Measurements from ENCODE around the gene RPL29.

RPL29 gene

DNA sequence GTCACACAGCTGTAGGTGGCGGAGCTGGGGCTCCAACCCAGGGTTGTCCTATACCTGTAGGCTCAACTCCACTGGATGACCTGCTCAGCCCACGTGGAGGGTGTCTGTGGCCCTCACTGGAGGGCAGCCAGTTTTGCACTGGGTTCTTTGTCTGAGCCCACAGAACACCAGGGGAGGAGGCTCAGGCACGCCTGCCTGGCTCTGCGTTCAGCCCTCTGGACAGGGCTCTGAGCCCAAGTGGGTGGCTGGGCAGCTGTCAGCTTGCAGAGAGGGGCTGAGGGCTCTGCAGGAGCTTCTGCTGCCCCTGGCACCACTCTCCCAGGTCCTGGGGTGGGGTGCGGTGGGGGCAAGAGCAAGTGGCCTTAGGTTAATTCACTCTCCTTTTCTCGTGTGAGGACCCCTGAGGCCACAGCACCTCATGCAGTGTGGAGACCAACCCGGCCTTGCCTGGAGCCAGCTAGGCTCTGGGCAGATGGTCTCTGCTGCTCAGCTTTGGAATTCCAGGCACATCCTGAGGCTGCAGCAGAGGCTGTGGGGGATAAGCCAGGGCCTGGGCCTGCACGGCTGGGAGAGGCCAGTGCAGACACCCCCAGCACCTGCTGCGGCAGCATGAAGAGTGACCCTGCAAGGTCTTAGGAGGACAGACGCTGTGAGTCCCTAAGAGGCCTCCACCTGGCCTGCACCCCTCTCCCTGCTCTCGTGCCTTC lies 37.2 kb upstream of the RPL29 start:
- H3K27ac ChIP-seq: no peak overlapping the region
- DNase-seq (ENCODE audit: low spot score): no peak
- H3K4me3 ChIP-seq: no peak overlapping the region
- TF ChIP-seq, protein P1, sequence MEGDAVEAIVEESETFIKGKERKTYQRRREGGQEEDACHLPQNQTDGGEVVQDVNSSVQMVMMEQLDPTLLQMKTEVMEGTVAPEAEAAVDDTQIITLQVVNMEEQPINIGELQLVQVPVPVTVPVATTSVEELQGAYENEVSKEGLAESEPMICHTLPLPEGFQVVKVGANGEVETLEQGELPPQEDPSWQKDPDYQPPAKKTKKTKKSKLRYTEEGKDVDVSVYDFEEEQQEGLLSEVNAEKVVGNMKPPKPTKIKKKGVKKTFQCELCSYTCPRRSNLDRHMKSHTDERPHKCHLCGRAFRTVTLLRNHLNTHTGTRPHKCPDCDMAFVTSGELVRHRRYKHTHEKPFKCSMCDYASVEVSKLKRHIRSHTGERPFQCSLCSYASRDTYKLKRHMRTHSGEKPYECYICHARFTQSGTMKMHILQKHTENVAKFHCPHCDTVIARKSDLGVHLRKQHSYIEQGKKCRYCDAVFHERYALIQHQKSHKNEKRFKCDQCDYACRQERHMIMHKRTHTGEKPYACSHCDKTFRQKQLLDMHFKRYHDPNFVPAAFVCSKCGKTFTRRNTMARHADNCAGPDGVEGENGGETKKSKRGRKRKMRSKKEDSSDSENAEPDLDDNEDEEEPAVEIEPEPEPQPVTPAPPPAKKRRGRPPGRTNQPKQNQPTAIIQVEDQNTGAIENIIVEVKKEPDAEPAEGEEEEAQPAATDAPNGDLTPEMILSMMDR (IDR thresholded peaks at IDR 0.05): no peak

DNA sequence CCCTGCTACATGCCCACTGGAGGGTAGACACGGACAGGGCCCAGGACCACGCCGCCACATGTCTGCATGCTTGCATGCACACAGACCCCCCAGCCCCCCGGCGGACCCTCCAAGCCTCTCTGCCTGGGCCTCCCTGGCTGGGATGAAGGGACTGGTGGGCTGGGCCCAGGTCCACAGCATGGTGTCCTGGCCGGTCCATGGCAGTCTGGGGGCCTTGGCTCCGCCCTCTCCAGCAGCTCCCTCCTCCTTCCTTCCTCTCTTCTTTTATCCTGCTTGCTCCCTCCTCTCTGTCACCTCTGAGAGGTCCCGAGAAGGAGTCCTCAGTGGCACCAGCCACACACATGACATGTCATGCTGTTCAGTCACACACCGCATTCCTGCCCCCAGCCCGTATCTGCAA lies 36.2 kb upstream of the RPL29 start:
- TF ChIP-seq, protein P1 (IDR thresholded peaks at IDR 0.05): no peak
- no peak for DNase-seq (ENCODE audit: low spot score)
- H3K27ac ChIP-seq: no peak overlapping the region
- H3K4me3 ChIP-seq: no peak overlapping the region

GRCh38 chr3:52030714-52031310 lies 35.1 kb upstream of the RPL29 start:
- no peak for DNase-seq (ENCODE audit: low spot score)
- Histone ChIP-seq H3K27ac (no peak overlapping the region), H3K4me3 (no peak overlapping the region)
- TF ChIP-seq, protein P1 (IDR thresholded peaks at IDR 0.05): no peak

DNA sequence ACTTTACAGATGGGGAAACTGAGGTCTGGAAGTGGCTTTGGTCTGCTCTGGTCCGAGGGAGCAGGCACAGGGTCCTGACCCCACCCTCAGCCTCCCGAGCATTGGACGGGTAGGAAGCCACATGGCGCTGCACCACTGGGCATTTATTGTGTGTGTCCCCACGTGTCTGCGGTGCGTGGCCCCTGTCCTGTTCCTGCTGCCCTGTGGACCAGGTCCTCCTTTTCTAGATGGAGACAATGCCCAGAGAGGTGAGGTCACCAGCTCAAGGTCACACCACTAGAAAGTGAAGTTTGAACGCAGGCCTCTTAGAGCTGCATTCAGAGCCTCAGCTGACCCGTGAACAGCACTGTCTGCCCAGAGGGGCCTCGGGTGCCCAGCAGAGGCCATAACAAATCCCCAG lies 33.8 kb upstream of the RPL29 start:
- no peak for DNase-seq (ENCODE audit: low spot score)
- Histone ChIP-seq H3K4me3 (no peak overlapping the region), H3K27ac (no peak overlapping the region)
- TF ChIP-seq, protein P1 (IDR thresholded peaks at IDR 0.05): no peak

DNA sequence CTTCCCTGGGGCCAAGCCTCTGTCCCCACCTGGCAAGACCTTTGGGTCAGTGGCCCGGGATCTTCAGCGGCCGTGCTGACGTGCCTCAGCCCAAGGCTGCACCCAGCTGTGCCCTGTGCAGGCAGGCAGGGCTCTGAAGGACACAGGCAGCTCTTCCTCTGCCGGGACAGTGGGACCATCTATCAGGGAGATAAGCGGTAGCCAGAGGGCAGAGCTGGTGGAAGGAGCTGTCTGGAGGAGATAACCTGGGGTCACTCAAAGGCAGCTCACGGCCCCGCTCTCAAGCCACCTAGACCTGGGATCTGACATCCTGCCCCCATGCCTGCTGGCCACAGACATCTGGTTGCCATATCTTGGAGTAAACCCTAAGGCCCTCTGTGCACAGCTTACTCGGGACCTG lies 33.4 kb upstream of the RPL29 start:
- Histone ChIP-seq H3K4me3 (no peak overlapping the region), H3K27ac (peak overlapping the region in 1 of 2 donors; percentile 28)
- no peak for DNase-seq (ENCODE audit: low spot score)
- TF ChIP-seq, protein P1 (IDR thresholded peaks at IDR 0.05): no peak

- no peak for DNase-seq (ENCODE audit: low spot score)
- Histone ChIP-seq H3K4me3 (no peak overlapping the region), H3K27ac (peak overlapping the region in 1 of 2 donors; percentile 28)
- TF ChIP-seq, protein P1 (IDR thresholded peaks at IDR 0.05): no peak
Measured at GRCh38 chr3:52028572-52028971, 32.9 kb upstream of the RPL29 start.

DNA sequence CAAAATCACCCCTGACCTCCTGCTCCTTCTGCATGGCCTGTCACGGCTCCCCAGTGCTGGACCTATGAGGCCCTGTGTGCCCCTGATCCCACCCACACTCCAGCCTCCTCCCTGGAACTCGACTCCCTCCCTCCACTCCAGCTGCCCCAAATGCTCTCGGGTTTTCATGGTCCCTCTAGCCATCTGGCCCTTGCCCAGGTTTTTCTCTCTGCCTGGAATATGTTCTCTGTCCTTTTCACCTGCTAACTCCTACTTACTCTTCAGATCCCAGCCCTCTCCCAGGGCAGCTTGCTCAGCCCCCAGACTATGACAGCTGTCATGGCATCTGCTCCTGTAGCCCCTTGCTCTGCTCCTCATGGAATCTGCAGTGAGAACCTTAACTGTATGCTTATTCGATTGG lies 30.3 kb upstream of the RPL29 start:
- no peak overlapping the region for H3K4me3 ChIP-seq
- peak overlapping the region in 1 of 2 donors; percentile 37 for H3K27ac ChIP-seq
- DNase-seq (ENCODE audit: low spot score): no peak

More for the DNA sequence above, 30.3 kb upstream of the RPL29 start:
- TF ChIP-seq, protein P1 (IDR thresholded peaks at IDR 0.05): no peak
